CD4-positive, alpha-beta T cell treated with Interleukin-15 for 1 hour (primary cell): ENCODE results near the gene CCDC179.

Experiments used
- DNase-seq: peaks from one replicate; pipeline ENCODE4 v3.0.0-alpha.2; 2020

CCDC179 gene

DNA sequence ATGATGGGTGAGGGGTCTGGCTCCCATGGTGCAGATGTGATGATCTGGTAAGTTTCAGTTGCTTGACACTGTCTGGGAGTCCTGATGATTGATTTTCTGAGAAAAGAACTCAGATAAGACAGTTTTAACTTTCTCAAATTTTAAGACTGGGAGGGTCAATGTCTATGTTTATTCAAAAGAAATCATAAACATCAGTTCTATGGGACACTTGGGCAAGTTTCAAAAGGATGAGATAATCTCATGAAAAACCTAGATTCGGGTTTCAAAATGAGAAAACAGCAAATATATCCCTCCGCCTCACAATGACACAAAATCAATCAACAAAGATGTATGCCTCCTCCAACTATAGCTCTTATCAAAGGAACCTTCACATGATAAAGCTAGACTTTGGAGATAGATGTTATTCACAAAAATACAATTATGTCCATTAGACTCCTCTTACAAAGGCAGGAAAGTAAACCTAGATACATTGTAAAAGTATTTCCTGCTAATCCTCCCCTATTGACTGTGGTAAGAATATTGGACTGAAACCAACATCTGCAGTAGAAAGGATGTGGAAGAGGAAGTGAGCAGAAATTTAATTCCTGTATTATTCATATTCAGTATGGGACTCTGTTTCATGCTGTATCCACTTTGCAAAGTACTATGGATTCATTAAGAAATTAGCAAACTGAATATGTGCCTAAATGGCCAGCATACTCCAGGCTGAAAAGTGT, 52.3 kb downstream of the CCDC179 start:
- no peak for DNase-seq

DNA sequence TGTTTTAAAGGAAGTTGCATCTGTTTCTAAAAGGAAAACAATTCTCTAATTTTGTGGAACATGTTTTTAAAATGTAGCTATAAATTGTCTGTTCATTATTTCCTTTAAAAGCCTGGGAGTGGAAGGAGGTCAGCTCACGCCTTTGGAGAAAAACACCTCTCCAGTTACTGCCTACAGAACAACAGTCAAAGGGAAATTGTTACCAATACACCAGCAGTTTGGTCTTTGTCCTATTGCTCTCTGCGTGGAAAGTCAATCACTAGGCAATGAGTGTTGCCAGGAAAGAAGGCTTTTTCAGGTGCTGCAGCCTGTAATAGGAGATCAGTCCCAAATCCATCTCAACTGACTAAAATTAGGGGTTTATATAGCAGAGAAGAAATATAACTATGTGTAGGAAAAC, 52.9 kb downstream of the CCDC179 start:
- DNase-seq, result no peak

DNA sequence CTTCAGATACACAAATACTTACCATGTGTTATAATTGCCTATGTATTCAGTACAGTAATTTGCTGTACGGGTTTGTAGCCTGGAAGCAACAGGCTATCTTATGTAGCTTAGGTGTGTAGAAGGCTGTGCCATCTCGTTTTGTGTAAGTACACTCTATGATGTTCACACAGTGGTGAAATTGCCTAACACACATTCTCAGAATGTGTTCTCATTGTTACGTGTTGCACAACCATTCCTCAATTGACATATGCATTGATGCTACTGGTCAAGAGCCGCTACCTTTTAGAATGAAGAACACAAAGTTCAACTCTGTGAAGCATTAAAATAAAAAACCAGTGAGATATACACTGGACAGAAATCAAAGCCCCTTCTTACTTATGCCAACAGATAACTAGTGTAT, 57.4 kb downstream of the CCDC179 start:
- DNase-seq, result no peak

DNA sequence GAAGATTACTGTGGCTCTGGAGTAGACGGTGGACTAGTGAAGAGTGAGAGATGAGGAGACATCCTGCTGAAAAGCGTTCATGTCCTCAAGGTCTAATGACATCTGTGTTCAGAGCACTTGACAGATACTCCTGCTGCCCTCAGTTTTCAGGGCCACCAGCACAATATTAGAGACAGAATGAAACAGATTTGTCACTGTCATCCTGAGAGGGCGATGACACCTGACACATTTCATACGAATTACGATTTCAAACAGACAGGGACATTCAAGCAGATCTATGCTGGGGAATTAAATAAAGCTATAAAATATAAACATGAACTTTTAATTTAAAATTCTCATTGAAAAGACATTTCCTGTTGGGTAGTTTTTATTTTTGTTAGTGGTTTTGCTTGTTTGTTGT, 59.8 kb downstream of the CCDC179 start:
- no peak for DNase-seq

DNA sequence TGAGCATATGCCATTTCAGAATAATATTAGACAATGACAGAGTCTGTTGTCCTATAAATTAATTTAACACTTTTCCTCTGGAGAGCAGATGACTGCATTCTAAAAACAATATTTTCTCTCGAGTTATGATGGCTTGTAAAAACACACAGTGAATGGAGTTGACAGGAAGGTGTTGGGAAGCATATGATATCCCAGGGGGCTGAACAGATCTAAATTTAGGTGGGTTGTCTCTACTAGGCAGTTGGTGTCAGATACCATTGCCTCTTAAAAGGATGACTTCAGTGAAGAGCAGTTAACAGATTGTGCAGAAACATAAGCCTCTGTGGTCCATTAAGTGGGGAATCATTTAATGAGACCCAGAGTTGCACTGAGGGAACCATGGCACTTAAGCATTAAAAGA, 61.4 kb downstream of the CCDC179 start:
- DNase-seq, result no peak

DNA sequence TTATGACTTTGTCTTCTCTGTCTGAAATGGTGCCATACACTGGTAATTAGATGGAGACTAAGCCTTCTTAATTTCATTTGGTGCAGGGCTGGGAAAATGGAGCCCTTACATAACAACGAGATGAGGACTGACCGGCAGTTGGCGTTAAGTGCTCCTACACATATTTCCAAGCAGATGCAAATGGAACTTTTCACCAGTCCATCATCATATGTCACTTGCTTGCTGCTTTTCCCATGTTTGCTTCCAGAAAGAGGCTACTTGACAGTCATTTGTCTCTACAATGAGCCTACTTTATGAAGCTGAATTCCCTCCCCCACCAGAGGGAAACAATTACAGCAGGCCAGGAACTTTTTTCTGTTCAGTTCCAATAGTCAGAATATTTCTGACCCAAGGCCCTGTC, 63.2 kb downstream of the CCDC179 start:
- no peak for DNase-seq
